Measurements from ENCODE around the gene HTR6.

The HTR6 gene

DNA sequence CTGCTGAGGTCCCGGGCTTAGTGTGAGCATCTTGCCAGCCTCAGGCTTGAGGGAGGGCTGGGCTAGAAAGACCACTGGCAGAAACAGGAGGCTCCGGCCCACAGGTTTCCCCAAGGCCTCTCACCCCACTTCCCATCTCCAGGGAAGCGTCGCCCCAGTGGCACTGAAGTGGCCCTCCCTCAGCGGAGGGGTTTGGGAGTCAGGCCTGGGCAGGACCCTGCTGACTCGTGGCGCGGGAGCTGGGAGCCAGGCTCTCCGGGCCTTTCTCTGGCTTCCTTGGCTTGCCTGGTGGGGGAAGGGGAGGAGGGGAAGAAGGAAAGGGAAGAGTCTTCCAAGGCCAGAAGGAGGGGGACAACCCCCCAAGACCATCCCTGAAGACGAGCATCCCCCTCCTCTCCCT is 7.2 kb upstream of the HTR6 start:
- FAIRE-seq, result no peak

DNA sequence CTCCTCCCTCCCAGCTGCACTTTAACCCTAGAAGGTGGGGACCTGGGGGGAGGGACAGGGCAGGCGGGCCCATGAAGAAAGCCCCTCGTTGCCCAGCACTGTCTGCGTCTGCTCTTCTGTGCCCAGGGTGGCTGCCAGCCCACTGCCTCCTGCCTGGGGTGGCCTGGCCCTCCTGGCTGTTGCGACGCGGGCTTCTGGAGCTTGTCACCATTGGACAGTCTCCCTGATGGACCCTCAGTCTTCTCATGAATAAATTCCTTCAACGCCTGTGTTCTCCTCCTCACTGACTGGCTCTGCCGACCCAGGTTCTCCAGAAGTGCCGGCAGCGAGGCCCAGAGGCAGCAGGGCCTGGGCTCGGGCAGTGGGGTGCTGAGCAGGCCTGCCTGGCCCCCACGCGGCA is 6.5 kb upstream of the HTR6 start:
- no peak for FAIRE-seq

DNA sequence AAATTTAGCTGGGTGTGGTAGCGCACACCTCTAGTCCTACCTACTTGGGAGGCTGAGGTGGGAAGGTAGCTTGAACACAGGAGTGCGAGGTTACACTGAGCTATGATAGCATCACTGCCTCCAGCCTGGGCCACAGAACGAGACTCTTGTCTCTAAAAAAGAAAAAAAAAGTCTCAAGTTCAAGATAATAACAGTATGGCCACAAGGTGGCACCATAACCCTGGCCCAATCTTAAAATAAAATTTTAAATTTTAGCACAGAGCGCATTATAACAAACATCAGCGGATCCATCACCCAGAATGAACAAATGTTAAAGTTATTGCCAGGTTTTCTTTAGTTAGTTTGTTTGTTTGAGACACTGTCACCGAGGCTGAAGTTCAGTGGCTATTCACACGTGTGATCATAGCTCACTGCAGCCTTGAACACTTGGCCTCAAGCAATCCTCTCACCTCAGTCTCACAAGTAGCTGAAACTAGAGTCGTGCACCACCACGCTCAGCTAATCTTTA is 2.9 kb upstream of the HTR6 start:
- FAIRE-seq, result peak; percentile 95

DNA sequence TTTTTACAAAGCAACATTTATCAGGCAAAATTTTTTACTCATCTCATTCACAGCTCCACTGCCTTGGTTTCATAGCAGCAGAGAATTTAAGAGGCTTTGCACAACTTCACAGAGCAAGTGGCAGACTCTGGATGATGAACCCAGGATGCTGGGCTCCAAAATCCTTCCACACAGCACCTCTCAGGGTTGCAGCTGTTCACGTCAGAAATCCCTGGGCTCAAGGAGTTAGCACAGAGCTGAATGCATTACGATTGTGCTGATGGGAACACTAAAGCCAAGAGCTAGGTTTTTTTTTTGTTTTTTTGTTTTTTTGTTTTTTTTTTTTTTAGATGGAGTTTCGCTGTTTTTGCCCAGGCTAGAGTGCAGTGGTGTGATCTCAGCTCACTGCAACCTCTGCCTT is 2.4 kb upstream of the HTR6 start:
- FAIRE-seq, result no peak

DNA sequence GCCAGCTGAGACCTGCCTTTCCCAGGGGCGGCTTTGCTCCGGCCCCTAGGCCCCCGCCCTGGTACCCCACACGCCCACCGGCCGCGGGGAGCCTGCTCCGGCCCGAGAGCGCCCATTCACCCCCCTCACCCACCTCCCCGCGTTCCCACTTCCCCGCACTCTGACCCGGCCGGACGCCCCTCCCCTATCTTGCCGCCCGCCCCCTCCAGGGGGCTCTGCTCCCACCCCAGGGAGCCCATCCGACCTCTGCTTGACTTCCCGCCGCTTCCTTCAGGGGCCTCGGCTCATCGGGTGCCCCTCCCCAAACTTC is 466 bp downstream of the HTR6 start:
- no peak for FAIRE-seq

DNA sequence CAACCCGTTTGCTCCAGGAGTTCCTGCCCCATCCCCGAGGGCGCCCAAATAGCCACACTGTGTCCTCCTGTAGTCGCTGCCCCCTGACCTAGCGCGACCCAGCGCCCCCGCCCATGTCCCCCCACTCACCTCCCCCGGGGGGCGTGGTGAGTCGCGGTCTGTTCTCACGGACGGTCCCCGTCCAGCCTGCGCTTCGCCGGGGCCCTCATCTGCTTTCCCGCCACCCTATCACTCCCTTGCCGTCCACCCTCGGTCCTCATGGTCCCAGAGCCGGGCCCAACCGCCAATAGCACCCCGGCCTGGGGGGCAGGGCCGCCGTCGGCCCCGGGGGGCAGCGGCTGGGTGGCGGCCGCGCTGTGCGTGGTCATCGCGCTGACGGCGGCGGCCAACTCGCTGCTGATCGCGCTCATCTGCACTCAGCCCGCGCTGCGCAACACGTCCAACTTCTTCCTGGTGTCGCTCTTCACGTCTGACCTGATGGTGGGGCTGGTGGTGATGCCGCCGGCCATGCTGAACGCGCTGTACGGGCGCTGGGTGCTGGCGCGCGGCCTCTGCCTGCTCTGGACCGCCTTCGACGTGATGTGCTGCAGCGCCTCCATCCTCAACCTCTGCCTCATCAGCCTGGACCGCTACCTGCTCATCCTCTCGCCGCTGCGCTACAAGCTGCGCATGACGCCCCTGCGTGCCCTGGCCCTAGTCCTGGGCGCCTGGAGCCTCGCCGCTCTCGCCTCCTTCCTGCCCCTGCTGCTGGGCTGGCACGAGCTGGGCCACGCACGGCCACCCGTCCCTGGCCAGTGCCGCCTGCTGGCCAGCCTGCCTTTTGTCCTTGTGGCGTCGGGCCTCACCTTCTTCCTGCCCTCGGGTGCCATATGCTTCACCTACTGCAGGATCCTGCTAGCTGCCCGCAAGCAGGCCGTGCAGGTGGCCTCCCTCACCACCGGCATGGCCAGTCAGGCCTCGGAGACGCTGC is 1.1 kb downstream of the HTR6 start:
- no peak for FAIRE-seq

DNA sequence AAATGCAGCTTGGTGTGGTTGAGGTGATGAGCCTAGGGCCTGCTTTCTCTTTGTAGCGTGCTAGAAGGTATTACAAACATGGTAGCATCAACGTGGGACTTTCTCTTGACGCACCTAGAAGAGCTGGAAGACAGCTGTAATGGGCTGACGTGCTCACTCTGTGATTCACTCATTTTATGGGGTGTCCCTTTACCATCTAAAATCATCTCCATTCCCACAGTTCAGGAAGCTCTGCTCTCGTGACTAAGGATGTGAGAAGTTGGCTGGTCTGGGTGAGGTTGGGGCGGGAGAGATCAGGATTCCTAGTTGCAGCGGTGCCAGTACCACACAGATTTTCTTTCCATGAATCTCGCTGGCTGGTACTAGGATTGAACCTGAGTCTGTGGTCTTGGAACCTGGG is 4.2 kb downstream of the HTR6 start:
- FAIRE-seq, result no peak

DNA sequence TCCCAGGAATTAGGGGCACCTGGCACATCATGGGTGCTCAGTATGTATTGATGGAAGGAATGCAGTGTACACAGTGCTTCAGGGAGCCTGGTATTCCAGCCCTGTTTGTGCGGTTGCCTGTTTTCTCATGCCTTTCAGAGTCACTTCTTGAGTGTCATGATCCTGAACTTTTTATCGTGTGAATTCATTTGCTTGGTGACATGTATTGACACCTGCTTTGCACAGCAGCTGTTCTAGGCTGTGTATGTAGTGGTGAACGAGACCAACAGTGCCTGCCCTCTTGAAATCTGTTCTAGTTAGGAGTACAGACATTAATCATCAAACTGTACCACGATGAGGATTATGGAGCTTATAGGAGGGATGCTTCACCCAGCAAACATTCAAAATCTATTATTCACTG is 6.1 kb downstream of the HTR6 start:
- no peak for FAIRE-seq

DNA sequence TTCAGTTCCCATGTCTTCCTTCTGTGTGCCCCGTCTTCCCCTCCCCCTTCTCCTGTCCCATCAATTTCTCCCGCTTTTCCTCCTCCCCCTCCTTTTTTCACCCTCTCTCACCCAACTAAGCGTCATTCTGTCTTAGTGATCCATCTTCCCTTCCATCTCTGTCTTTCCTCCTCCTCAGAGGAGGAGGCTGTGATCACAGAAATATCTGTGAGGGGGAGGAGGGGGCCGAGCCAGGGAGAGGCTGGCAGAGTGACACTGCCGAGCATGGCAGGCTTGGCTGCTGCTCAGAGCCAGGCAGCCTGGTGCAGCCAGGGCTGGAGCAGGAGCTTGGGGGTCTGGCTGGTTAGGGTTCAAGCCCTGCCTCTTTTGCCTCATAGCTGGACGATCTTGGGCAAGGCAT is 7.6 kb downstream of the HTR6 start:
- no peak for FAIRE-seq

DNA sequence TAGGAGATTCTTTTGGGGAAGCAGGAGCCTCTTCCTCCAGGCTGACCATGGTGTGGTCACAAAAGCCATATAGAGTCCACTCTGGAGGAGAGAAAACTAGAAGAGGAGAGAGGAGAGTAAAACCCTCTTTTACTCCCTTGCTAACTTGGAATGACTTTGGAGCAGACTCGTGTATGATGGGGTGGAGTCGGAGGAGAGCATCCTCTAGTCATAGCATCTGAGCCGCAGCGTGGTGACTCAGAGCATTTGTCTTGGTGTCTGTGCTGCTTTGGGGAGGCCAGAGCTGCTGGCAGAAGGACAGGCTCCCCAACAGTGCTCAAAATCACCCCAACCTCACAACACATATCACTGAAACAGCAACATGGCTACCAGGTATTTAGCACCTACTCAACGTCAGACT is 11.1 kb downstream of the HTR6 start:
- no peak for FAIRE-seq

DNA sequence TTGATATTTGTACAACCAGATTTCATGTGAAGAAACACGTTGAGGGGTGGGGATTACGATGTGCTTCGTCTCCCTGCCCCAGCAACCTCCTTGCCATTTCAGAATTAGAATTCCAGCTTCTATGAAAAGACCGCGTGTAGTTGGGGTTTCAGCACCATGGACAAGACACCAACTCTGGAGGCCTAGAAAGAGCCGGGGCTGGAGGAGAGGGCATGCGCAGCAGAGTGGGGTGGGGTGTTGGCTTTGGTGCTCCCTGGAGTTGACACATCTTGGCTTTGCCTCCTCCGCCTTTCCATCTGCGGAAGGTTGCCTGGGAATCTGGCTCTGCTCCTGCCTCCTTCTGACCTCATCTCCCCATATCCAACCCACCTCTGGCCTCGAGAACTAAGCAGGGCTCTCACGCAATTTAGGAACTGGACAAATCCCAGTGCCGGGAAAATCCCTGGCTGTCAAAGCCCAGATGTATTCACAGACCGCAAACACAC is 11.8 kb downstream of the HTR6 start:
- no peak for FAIRE-seq

DNA sequence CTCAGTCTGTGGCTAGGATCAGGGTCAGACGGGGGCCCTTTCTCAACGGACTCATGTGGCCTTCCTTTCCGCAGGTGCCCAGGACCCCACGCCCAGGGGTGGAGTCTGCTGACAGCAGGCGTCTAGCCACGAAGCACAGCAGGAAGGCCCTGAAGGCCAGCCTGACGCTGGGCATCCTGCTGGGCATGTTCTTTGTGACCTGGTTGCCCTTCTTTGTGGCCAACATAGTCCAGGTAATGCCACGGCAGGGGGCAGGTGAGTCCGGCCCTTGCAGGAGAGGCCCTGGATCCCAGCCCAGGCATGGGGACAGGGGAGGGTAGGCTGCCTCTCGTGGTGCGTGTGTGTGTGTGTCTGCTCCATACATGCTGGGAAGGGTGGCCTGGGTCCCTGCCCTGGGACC is 13.8 kb downstream of the HTR6 start:
- FAIRE-seq, result no peak

DNA sequence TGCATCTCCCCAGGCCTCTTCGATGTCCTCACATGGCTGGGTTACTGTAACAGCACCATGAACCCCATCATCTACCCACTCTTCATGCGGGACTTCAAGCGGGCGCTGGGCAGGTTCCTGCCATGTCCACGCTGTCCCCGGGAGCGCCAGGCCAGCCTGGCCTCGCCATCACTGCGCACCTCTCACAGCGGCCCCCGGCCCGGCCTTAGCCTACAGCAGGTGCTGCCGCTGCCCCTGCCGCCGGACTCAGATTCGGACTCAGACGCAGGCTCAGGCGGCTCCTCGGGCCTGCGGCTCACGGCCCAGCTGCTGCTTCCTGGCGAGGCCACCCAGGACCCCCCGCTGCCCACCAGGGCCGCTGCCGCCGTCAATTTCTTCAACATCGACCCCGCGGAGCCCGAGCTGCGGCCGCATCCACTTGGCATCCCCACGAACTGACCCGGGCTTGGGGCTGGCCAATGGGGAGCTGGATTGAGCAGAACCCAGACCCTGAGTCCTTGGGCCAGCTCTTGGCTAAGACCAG is 14.3 kb downstream of the HTR6 start:
- no peak for FAIRE-seq

DNA sequence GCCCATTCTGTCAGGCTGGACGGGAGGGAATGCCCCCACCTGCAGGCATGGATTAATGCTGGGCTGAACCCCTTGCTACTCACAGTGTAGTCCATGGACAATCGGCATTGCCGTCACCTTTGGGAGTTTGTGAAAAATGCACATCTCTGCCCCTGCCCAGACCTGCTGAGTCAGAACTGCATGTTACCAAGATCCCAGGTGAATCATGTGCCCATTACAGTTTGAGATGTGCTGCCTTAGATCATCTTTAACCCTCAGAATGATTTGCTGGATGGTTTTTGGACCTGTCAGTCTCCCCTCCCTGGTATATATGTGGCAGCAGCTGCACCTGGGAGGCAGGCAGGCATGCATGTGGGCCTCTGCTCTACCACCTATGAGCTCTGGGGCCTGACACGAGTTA is 15.0 kb downstream of the HTR6 start:
- no peak for FAIRE-seq

DNA sequence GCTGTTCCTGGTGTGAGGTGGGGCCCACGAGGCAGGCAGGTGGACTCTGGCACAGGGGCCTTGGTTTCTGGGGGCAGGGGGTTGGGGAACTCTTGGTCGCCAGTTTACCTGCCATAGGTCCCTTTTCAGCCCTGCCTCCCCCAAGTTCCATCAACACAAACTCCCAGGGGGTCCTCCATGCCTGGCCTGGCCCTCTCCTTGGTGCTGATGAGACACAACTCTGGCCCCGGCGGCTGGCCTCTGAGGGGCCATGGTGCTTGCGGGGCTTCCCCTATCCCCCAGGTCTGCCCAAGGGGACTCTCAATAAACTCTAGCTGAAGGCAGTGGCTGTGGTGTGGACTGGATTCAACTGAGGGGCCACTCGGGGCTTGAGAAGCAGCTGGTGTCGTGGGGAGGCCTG is 16.0 kb downstream of the HTR6 start:
- no peak for FAIRE-seq

DNA sequence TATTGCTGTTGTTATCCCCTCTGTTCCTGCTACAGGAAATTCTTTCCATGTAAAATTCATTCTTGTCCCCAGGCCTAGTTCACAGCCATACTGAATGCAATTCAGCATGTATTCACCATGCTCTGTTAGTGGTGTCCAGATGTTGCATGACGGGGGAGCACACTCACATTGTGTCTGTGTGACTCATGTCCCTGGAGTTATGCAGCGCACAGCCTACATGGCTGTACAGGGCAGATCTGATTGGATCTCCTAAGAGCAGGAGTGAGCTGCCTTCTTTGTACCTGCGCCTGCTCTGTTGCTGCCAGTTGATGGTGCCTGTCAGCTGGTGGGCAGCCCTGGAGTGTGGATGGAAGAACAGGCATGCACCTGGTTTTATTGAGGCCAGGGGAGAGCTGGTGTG is 17.6 kb downstream of the HTR6 start:
- no peak for FAIRE-seq

DNA sequence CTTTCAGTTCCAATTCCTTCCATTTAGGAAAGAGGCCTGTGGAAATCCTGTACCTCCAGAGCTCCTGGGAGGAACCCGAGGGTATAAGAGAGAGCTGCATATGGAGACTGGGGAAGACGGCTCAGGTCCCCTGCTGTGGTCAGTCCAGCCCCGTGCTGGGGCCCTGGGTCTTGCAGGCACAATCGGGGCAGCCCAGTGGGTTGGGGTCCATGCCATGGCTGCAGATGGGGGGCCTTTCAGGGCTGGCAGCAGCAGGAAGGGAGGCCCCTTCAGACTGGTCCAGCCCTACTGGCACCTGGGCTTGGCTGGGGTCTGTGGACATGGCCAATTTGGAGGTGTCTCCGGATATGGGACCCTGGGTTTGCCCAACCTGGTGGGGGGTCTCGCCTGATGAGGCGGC is 18.2 kb downstream of the HTR6 start:
- FAIRE-seq, result no peak

DNA sequence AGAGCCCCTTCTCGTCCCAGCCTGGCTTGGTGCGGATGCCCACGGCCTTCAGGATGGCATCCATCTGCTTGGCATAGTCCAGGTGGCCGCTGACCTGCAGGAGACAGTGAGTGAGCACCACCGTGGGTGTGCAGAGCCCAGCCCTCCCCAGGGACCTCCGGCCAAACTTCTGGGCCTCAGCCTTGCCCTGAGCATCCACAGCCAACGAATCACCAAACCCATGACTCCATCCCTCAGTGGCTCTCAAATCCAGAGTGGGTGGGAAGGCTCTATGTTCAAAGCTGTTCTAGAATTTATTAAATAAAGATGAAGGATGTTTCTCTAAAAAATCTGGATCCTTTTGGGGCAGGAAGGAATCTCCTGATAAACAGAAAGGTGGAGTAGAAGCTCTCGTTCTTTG is 18.7 kb downstream of the HTR6 start:
- FAIRE-seq, result no peak

DNA sequence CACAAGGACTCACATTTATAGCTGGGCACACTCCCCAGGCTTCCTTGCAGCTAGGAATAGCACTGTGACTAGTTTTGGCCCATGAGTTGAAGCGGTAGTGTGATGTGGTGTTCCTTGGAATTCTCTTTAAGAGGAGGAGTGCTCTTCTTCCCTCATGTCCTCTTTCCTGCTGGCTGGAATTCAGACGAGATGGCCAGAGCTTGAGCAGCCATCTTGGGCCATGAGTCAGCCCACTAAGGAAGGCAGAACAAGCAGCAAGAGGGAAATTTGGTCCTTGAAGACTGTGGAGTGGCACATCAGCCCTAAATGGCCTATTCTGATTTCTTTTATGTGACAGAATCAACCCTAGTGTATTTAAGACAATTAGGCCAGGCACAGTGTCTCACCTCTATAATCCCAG is 20.0 kb downstream of the HTR6 start:
- no peak for FAIRE-seq

DNA sequence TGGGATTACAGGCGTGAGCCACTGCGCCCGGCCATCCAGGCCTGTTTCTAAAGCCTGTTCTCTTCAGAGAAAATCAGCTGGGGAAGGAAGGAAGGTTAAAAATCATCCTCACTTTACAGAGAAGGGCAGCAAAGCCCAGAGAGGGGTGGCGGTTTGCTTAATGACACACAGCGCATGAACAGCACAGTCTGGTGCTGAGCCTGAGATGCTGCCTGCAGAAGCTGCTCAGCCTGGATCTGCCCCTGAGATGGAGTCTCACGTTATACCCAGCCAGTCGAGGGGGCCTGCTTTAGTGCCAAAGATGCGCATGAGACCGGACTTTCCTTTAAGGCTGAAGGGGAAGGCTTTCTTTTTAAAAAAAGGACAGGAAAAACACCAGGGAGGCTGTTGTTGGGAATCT is 21.3 kb downstream of the HTR6 start:
- no peak for FAIRE-seq

DNA sequence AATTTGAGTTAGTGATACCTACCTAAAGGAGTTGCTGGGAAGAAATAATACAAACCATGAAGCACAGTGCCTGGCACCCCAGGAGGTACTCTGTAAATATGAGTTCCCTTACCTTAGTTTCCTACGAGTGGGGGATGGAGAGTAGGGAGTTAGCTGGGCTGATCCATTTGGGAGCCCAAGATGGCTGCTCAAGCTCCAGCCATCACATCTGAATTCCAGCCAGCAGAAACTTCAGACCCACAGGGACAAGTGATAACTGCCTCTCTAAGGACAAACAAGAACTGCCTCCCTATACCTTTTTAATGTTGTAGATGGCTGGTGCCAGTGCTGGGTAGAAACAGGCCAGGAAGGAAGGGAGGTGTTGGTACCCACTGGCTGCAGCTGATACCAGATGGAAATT is 22.7 kb downstream of the HTR6 start:
- no peak for FAIRE-seq

DNA sequence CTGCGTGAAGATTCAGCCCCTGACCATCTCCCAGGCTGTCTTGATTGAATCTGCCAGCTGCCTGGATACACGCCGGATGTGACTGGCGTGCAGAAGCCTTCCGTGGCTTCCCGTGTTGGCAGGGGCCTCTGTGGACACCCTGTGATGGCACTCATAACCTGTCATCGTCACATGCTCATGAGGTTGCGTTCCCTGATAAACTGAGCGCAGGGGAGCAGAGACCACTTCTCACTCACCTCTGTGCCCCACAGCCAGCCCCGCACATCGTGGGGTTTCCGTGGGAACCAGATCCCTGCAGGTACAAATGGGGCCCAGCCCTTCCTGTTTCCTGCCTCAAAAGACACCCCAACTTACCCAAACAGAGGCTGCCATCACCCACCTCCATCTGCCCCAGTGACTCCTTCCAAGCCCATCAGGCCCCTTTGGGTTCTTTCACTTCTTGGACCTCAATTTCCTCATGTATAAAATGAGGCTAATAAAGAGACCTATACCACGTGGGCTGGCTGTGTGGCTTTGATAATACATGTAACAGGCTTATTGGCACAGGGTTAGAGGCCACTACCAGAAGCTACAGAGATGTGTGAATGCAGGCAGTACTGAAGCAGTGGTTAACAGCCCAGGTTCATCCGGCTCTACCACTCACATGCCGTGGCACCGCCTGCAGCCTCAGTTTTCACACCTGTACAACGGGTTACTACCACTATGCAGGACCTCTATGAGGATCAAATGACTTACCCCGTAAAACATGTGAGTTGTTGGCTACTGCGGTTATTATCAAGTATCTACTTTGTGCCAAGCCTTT is 23.6 kb downstream of the HTR6 start:
- no peak for FAIRE-seq

DNA sequence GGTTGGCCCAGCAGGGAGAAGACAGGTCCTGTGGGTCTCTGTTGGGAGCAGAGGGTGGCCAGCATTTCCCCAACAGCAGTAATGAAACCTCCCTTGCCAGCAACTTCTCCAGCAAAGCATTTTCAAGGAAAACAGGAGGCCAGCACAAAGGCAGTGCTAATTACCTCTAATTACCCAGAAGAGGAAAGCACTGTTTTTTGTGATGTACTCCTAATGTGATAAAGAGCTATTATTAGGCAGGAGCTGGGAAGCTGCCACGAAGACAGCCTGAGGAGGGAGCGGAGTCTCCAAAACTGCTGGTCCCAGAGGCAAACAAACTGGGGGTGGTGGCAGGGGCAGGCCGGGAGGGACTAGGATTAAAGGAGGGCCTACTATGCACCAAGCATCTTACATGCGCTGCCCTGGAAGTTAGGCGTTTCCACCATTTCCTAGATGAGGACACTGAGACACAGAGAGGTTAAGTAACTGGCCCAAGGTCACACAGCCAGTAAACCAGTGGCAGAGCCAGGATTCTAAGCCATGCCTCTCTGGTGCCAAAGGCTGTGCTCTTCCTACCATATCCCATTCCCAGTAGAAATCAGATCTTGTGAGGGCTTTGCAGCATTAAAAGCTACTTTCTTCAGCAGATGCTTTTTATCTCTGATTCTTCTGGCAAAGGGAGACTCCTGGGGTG is 24.5 kb downstream of the HTR6 start:
- FAIRE-seq, result no peak
